ENCODE measurements around the gene DPP6.

DNA sequence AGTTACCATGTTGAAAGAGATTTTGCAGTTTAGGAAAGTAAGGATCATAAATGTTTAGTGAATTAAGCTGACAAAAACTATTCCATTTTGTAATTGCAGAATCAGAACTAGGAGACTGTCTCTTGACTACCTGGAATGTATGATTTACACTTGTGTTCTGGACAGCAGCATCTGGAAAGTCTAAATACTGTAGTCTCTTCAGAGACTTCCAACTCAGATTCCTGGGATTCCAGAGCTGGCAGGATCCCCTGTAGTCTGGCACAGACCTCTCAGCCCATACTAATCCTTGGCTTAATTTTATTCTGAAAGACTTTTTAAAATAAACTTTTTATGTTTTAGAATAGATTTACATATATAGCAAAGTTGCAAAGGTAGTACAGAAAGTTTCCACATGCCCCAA lies 452.7 kb downstream of the DPP6 start:
- TF ChIP-seq, protein P1, sequence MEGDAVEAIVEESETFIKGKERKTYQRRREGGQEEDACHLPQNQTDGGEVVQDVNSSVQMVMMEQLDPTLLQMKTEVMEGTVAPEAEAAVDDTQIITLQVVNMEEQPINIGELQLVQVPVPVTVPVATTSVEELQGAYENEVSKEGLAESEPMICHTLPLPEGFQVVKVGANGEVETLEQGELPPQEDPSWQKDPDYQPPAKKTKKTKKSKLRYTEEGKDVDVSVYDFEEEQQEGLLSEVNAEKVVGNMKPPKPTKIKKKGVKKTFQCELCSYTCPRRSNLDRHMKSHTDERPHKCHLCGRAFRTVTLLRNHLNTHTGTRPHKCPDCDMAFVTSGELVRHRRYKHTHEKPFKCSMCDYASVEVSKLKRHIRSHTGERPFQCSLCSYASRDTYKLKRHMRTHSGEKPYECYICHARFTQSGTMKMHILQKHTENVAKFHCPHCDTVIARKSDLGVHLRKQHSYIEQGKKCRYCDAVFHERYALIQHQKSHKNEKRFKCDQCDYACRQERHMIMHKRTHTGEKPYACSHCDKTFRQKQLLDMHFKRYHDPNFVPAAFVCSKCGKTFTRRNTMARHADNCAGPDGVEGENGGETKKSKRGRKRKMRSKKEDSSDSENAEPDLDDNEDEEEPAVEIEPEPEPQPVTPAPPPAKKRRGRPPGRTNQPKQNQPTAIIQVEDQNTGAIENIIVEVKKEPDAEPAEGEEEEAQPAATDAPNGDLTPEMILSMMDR (conservative IDR thresholded peaks at IDR 0.05; ENCODE audit: low read length) = no peak
- TF ChIP-seq EZH2phosphoT487 (IDR thresholded peaks at IDR 0.05; ENCODE audit: borderline replicate concordance, low read depth, low read length) = no peak
